ENCODE results near the gene LIMA1.
"Not testable (repeated sequence)": the region's sequence is repeated elsewhere in the genome, so short reads cannot be mapped to it uniquely, and the experiment has no call there.

LIMA1 gene

GRCh38 chr12:50283229-50283923 is at the start of gene LIMA1:
Gene LIMA1, minus strand, starts transcription at chr12:50283520. Its CDS starts 34,769 bp downstream, at chr12:50248751.
- DNase-seq (ENCODE audit: low spot score), result peak; percentile 53
- FAIRE-seq, result no peak

GRCh38 chr12:50331745-50332144 is 48.4 kb upstream of the LIMA1 start:
- FAIRE-seq (no peak), DNase-seq (ENCODE audit: low spot score) (no peak)

GRCh38 chr12:50328664-50329063 is 45.3 kb upstream of the LIMA1 start:
- not testable (repeated sequence) for DNase-seq (ENCODE audit: low spot score); FAIRE-seq

- FAIRE-seq, result no peak
- no peak for DNase-seq (ENCODE audit: low spot score)
These were observed 43.4 kb upstream of the LIMA1 start for GRCh38 chr12:50326590-50327284.

GRCh38 chr12:50325890-50326391 is 42.6 kb upstream of the LIMA1 start:
- DNase-seq (ENCODE audit: low spot score) (no peak), FAIRE-seq (no peak)

GRCh38 chr12:50324770-50325169 is 41.5 kb upstream of the LIMA1 start:
- not testable (repeated sequence) for FAIRE-seq; DNase-seq (ENCODE audit: low spot score)

- not testable (repeated sequence) for DNase-seq (ENCODE audit: low spot score); FAIRE-seq
These were observed 40.8 kb upstream of the LIMA1 start for GRCh38 chr12:50324077-50324476.

GRCh38 chr12:50322206-50322605 is 38.9 kb upstream of the LIMA1 start:
- FAIRE-seq, result no peak
- no peak for DNase-seq (ENCODE audit: low spot score)

GRCh38 chr12:50317203-50317602 is 33.9 kb upstream of the LIMA1 start:
- DNase-seq (ENCODE audit: low spot score) (no peak), FAIRE-seq (no peak)

- FAIRE-seq, result no peak
These were observed 32.5 kb upstream of the LIMA1 start for GRCh38 chr12:50315803-50316202.

GRCh38 chr12:50314636-50315312 is 31.5 kb upstream of the LIMA1 start:
- FAIRE-seq (no peak), DNase-seq (ENCODE audit: low spot score) (no peak)

More at GRCh38 chr12:50315803-50316202, 32.5 kb upstream of the LIMA1 start:
- no peak for DNase-seq (ENCODE audit: low spot score)

- DNase-seq (ENCODE audit: low spot score); FAIRE-seq: not testable (repeated sequence)
These were observed 30.7 kb upstream of the LIMA1 start for GRCh38 chr12:50313971-50314370.

GRCh38 chr12:50313256-50313931 is 30.1 kb upstream of the LIMA1 start:
- DNase-seq (ENCODE audit: low spot score), result no peak
- no peak for FAIRE-seq

GRCh38 chr12:50311858-50312609 is 28.7 kb upstream of the LIMA1 start:
- DNase-seq (ENCODE audit: low spot score); FAIRE-seq: not testable (repeated sequence)

GRCh38 chr12:50309950-50310349 is 26.6 kb upstream of the LIMA1 start:
- FAIRE-seq (no peak), DNase-seq (ENCODE audit: low spot score) (no peak)

- peak; percentile 21 for DNase-seq (ENCODE audit: low spot score)
- FAIRE-seq, result no peak
These were observed 19.4 kb upstream of the LIMA1 start for GRCh38 chr12:50302686-50303085.

GRCh38 chr12:50297996-50298395 is 14.7 kb upstream of the LIMA1 start:
- DNase-seq (ENCODE audit: low spot score), result no peak
- FAIRE-seq, result no peak

GRCh38 chr12:50297027-50297426 is 13.7 kb upstream of the LIMA1 start:
- no peak for FAIRE-seq

GRCh38 chr12:50296554-50296953 is 13.2 kb upstream of the LIMA1 start:
- FAIRE-seq (no peak), DNase-seq (ENCODE audit: low spot score) (no peak)

More at GRCh38 chr12:50297027-50297426, 13.7 kb upstream of the LIMA1 start:
- DNase-seq (ENCODE audit: low spot score), result no peak

GRCh38 chr12:50291377-50291776 is 8.1 kb upstream of the LIMA1 start:
- FAIRE-seq (no peak), DNase-seq (ENCODE audit: low spot score) (no peak)

GRCh38 chr12:50290692-50291091 is 7.4 kb upstream of the LIMA1 start:
- DNase-seq (ENCODE audit: low spot score); FAIRE-seq: not testable (repeated sequence)
